Measurements from ENCODE around the gene SPTLC1.
"Not testable (repeated sequence)": the region's sequence is repeated elsewhere in the genome, so short reads cannot be mapped to it uniquely, and the experiment has no call there.

Gene SPTLC1

GRCh38 chr9:92001948-92002347 is 113.3 kb downstream of the SPTLC1 start:
- not testable (repeated sequence) for H3K36me3 ChIP-seq (ENCODE audit: insufficient read depth, low read length); H3K9ac ChIP-seq (ENCODE audit: low read depth, low read length); H3K27ac ChIP-seq (ENCODE audit: low read depth, low read length); H3K4me3 ChIP-seq (ENCODE audit: low read length); H3K4me1 ChIP-seq (ENCODE audit: insufficient read depth, low read length); H3K9me3 ChIP-seq (ENCODE audit: insufficient read depth, low read depth, low read length); H3K27me3 ChIP-seq (ENCODE audit: insufficient read depth, low read length)
- WGBS: 95% methylated on average over 10 of the region's 10 CpGs

GRCh38 chr9:92001244-92001643 is 114.0 kb downstream of the SPTLC1 start:
- 82% methylated on average over 6 of the region's 6 CpGs for WGBS
- Histone ChIP-seq H3K36me3 (ENCODE audit: insufficient read depth, low read length) (no peaks in the 10 kb centered on the region), H3K4me1 (ENCODE audit: insufficient read depth, low read length) (no peaks in the 10 kb centered on the region), H3K4me3 (ENCODE audit: low read length) (no peak overlapping the region), H3K27ac (ENCODE audit: low read depth, low read length) (no peak overlapping the region), H3K27me3 (ENCODE audit: insufficient read depth, low read length) (no peaks in the 10 kb centered on the region), H3K9ac (ENCODE audit: low read depth, low read length) (no peak overlapping the region), H3K9me3 (ENCODE audit: insufficient read depth, low read depth, low read length) (no peaks in the 10 kb centered on the region)

GRCh38 chr9:91995000-91995655 is 120.1 kb downstream of the SPTLC1 start:
- WGBS: 81% methylated on average over 8 of the region's 8 CpGs
- H3K9ac ChIP-seq (ENCODE audit: low read depth, low read length): no peak overlapping the region
- no peaks in the 10 kb centered on the region for H3K9me3 ChIP-seq (ENCODE audit: insufficient read depth, low read depth, low read length)
- H3K4me3 ChIP-seq (ENCODE audit: low read length): no peak overlapping the region
- no peaks in the 10 kb centered on the region for H3K4me1 ChIP-seq (ENCODE audit: insufficient read depth, low read length)
- 0 out of 2 replicates have a peak, but pooled peaks cover 3% of the 10 kb centered on the region for H3K27me3 ChIP-seq (ENCODE audit: insufficient read depth, low read length)
- H3K27ac ChIP-seq (ENCODE audit: low read depth, low read length): no peak overlapping the region
- no peaks in the 10 kb centered on the region for H3K36me3 ChIP-seq (ENCODE audit: insufficient read depth, low read length)

GRCh38 chr9:91994422-91994821 is 120.8 kb downstream of the SPTLC1 start:
- 93% methylated on average over 4 of the region's 4 CpGs for WGBS
- no peaks in the 10 kb centered on the region for H3K36me3 ChIP-seq (ENCODE audit: insufficient read depth, low read length)
- no peak overlapping the region for H3K9ac ChIP-seq (ENCODE audit: low read depth, low read length)
- 0 out of 2 replicates have a peak, but pooled peaks cover 3% of the 10 kb centered on the region for H3K27me3 ChIP-seq (ENCODE audit: insufficient read depth, low read length)
- H3K4me3 ChIP-seq (ENCODE audit: low read length): no peak overlapping the region
- H3K27ac ChIP-seq (ENCODE audit: low read depth, low read length): no peak overlapping the region
- H3K4me1 ChIP-seq (ENCODE audit: insufficient read depth, low read length): no peaks in the 10 kb centered on the region
- no peaks in the 10 kb centered on the region for H3K9me3 ChIP-seq (ENCODE audit: insufficient read depth, low read depth, low read length)

- H3K4me1 ChIP-seq (ENCODE audit: insufficient read depth, low read length): no peaks in the 10 kb centered on the region
- 89% methylated on average over 11 of the region's 12 CpGs for WGBS
- no peaks in the 10 kb centered on the region for H3K9me3 ChIP-seq (ENCODE audit: insufficient read depth, low read depth, low read length)
- no peak overlapping the region for H3K27ac ChIP-seq (ENCODE audit: low read depth, low read length)
- no peak overlapping the region for H3K9ac ChIP-seq (ENCODE audit: low read depth, low read length)
- H3K27me3 ChIP-seq (ENCODE audit: insufficient read depth, low read length): 0 out of 2 replicates have a peak, but pooled peaks cover 3% of the 10 kb centered on the region
- H3K36me3 ChIP-seq (ENCODE audit: insufficient read depth, low read length): no peaks in the 10 kb centered on the region
- H3K4me3 ChIP-seq (ENCODE audit: low read length): no peak overlapping the region
These were observed 122.7 kb downstream of the SPTLC1 start for GRCh38 chr9:91992461-91993041.

- Histone ChIP-seq H3K9ac (ENCODE audit: low read depth, low read length) (no peak overlapping the region), H3K4me1 (ENCODE audit: insufficient read depth, low read length) (no peaks in the 10 kb centered on the region), H3K27me3 (ENCODE audit: insufficient read depth, low read length) (0 out of 2 replicates have a peak, but pooled peaks cover 3% of the 10 kb centered on the region), H3K9me3 (ENCODE audit: insufficient read depth, low read depth, low read length) (no peaks in the 10 kb centered on the region), H3K36me3 (ENCODE audit: insufficient read depth, low read length) (no peaks in the 10 kb centered on the region), H3K4me3 (ENCODE audit: low read length) (no peak overlapping the region), H3K27ac (ENCODE audit: low read depth, low read length) (no peak overlapping the region)
- WGBS: 93% methylated on average over 20 of the region's 20 CpGs
These were observed 123.4 kb downstream of the SPTLC1 start for GRCh38 chr9:91991721-91992341.

GRCh38 chr9:91986248-91986647 is 129.0 kb downstream of the SPTLC1 start:
- Histone ChIP-seq H3K4me1 (ENCODE audit: insufficient read depth, low read length) (no peaks in the 10 kb centered on the region), H3K27me3 (ENCODE audit: insufficient read depth, low read length) (no peaks in the 10 kb centered on the region), H3K27ac (ENCODE audit: low read depth, low read length) (no peak overlapping the region), H3K9me3 (ENCODE audit: insufficient read depth, low read depth, low read length) (peaks cover 6% of the 10 kb centered on the region; the same call in 1 of the 2 replicates), H3K9ac (ENCODE audit: low read depth, low read length) (no peak overlapping the region), H3K4me3 (ENCODE audit: low read length) (no peak overlapping the region), H3K36me3 (ENCODE audit: insufficient read depth, low read length) (no peaks in the 10 kb centered on the region)
- WGBS: 85% methylated on average over 2 of the region's 2 CpGs

GRCh38 chr9:91985692-91986091 is 129.5 kb downstream of the SPTLC1 start:
- H3K27me3 ChIP-seq (ENCODE audit: insufficient read depth, low read length): no peaks in the 10 kb centered on the region
- peaks cover 6% of the 10 kb centered on the region; the same call in 1 of the 2 replicates for H3K9me3 ChIP-seq (ENCODE audit: insufficient read depth, low read depth, low read length)
- H3K27ac ChIP-seq (ENCODE audit: low read depth, low read length): no peak overlapping the region
- H3K9ac ChIP-seq (ENCODE audit: low read depth, low read length): no peak overlapping the region
- H3K4me1 ChIP-seq (ENCODE audit: insufficient read depth, low read length): no peaks in the 10 kb centered on the region
- H3K36me3 ChIP-seq (ENCODE audit: insufficient read depth, low read length): no peaks in the 10 kb centered on the region
- no peak overlapping the region for H3K4me3 ChIP-seq (ENCODE audit: low read length)
- 85% methylated on average over 2 of the region's 2 CpGs for WGBS

Data from HUES64 (cell line).